Suppressor macrophage treated with lipopolysaccharide for 1 hour (primary cell): ENCODE data around the gene ADD1.
"Not testable (repeated sequence)": the region's sequence is repeated elsewhere in the genome, so short reads cannot be mapped to it uniquely, and the experiment has no call there.

Source experiments
- DNase-seq, 3 donors: peaks; one replicate each; pipeline ENCODE4 v3.0.0-alpha.2; 2020 to 2022

The ADD1 gene

DNA sequence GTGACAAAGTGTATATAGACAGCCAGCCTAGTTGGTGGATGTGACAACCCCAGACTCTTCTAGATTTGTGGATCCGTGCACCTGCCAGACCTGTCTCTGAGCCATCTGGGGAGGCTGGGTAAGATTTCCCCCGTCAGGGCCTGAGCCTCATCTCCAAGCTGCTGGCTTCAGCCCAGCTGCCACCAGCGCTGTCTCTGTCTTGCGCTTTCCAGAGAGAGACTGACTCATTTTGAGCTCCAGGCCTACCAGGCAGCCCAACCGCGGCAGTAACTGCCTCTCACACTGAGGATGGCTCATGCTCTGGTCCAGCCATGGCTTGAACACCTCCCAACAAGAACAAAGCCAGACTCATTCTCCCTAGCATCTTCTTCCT is 93.1 kb downstream of the ADD1 start:
- DNase-seq = peak in 2 of 3 donors; percentile 13 to 31

- no peak for DNase-seq
These were observed 93.7 kb downstream of the ADD1 start for GRCh38 chr4:2937146-2937857.

GRCh38 chr4:2937986-2938385 is 94.3 kb downstream of the ADD1 start:
- DNase-seq = no peak

DNA sequence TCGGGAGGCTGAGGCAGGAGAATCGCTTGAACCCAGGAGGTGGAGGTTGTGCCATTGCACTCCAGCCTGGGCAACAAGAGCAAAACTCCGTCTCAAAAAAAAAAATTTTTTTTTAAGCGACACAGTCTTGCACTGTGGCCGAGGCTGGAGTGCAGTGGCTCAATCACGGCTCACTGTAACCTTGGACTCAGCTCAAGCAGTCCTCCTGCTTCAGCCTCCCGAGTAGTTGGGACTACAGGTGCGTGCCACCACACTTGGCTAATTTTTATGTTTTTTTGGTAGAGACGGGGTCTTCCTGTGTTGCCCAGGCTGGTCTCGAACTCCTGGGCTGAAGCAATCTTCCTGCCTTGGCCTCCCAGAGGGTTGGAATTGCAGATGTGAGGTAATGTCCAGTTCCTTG is 94.8 kb downstream of the ADD1 start:
- DNase-seq = not testable (repeated sequence)

DNA sequence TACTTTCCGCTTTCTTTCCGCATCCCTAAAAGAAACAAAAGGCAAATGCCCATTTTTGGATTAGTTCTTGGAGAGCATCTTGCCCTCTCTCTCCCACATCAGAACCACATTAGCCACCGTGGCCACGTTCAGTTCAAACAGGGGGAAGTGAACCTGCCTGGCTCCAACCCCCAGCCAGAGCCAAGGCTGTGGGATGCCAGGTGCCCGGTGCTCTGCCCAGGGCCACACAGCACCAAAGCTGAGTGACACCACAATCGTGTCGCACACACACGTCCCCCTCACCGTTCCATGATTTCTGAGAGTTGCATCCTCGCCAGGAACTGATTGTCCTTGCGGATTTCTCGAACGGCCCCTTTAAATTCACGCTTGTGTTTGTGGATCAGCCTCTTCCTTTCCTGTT is 95.3 kb downstream of the ADD1 start:
- DNase-seq = no peak

GRCh38 chr4:2939383-2940243 is 96.0 kb downstream of the ADD1 start:
- DNase-seq = peak in 2 of 3 donors; percentile 18 to 35

DNA sequence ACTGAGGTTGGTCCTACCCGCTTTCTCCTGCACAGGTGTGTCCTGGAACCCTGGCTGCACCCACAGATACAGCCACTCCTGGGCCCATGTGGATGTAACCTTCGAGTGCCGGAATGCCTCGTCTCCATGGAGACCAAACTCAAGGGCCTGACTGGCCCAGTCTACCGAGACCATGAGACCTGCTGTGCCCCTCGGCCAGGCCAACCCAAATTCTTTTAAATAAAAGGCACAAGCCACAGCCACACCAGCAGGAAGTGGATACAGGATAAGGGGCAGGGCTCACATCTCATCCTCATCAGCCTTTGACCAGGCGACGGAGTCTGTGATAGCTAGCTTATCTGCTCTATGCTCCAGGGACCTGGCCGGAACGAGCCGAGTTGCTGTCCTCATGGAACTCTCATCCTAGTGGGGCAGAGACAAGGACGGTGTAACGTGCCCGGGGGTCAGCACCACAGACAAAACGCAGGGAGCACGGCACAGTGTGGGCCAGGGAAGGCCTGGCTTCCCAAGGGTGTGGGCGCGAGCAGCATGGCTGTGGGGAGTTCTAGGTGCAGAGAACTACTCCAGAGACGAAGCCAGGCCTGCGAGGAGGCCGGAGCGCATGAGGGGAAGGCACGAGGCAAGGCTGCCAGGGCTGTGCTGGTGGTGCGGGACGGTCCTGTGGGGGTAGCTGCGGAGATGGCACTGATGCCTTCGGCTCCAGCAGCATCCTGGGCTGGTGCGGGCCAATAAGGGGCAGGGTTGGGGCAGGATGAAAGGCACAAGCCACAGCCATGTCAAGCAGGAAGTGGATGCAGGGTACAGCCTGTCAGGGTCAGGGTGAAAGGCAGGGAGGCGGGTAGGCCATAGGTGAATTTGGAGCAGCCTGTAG is 96.9 kb downstream of the ADD1 start:
- DNase-seq = no peak

DNA sequence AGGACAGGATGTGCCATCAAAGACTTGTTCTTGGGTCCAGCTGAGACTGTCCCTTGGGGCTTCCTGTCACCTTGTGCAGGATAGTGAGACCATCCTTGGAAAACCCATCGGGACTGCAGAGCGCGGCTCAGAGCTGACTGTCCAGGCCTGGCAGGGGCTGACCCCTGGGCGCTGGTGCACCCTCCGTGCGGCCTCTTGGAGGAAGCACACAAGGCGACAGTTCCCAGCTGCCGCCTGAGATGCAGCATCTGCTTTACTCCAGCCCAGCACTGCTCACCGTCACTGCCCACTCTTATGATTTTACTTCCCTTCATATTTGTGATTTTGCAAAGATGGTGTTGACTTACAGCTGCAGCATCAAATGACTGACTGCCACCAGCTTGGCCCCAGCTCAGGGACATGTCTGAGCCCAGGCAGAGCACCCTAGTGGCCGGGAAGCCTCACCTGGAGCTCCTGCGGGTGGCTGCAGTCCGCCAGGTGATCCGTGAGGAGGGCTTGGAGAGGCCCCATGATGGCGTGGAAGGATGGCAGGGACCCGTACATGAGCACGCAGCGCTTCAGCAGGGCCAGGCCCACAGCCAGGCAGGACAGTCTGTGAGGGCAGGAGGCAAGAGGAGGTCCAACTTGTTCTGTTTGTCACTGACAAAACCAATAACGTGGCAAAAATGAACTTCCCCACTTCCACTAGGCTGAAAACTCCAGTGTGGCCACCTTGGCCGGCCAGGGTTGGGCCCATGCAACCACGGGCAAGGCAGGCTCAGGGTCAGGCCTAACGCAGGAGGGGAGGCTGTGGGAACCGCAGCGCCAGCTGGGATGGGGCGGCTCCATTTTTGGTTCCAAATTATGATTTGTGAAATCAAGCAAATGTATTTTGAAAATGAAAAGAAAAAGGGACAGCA is 97.7 kb downstream of the ADD1 start:
- no peak for DNase-seq

DNA sequence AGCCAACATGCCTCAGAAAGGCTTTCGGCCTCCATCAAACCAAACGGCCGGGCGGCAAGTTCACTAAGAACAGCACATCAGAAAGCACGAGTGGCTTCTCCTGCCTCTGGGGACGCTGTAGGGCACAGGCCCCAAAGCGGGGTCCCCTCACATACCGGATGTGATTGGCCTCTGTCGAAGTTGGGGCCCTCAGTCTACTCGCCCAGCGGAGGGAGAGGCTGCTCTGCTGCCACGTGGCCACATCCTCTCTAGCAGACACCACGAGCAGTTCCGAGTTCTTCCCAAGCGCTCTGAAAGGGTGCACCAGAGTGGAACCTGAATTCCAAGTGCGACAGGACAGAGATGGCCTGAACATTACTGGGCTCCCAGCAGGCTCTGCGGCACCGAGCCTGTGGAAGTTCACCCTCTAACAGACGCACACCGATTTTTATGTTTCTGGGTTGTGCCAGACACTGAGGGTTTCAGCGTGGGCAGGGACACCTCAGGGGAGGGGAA is 98.4 kb downstream of the ADD1 start:
- no peak for DNase-seq

DNA sequence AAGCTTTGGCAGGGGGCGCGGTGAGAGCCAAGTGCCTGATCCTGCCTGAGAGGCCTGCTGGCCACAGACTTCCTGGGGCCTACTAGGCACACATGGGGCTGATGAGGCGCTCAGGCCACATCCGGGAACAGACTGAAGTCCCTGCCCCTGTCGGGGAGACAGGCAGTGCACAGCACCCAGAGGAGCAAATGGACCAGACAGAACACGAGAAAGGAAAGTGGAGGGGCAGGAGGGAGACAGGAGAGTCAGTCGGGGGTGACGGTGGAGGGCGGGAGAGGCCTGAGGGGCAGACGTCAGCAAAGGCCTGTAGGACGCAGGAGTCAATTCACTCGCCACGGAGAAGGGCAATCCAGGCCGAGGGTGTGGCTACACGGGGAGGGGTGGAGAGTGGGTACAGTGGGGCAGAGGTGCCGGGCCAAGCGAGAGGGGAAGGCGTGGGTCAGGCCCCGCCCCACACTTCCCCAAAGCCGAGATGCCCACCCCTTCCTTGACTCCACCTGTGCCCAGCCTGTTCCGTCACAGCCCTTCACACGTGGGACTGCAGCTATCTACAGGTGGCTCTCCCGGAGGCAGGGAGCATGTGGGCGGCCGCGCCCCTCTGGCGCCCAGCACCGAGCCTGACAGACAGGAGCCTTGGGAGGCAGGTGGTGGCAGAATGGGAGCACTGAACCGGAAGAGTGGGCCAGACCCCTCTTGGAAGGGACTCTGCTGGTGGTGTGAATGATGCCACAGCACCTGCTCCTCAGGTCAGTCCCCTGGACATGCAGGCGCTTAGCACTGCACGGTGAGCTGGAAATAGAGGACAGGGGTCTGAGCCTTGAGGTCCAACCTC is 99.1 kb downstream of the ADD1 start:
- no peak for DNase-seq

GRCh38 chr4:2943364-2944090 is 99.9 kb downstream of the ADD1 start:
- no peak for DNase-seq

GRCh38 chr4:2944091-2944482 is 100.4 kb downstream of the ADD1 start:
- DNase-seq = no peak

DNA sequence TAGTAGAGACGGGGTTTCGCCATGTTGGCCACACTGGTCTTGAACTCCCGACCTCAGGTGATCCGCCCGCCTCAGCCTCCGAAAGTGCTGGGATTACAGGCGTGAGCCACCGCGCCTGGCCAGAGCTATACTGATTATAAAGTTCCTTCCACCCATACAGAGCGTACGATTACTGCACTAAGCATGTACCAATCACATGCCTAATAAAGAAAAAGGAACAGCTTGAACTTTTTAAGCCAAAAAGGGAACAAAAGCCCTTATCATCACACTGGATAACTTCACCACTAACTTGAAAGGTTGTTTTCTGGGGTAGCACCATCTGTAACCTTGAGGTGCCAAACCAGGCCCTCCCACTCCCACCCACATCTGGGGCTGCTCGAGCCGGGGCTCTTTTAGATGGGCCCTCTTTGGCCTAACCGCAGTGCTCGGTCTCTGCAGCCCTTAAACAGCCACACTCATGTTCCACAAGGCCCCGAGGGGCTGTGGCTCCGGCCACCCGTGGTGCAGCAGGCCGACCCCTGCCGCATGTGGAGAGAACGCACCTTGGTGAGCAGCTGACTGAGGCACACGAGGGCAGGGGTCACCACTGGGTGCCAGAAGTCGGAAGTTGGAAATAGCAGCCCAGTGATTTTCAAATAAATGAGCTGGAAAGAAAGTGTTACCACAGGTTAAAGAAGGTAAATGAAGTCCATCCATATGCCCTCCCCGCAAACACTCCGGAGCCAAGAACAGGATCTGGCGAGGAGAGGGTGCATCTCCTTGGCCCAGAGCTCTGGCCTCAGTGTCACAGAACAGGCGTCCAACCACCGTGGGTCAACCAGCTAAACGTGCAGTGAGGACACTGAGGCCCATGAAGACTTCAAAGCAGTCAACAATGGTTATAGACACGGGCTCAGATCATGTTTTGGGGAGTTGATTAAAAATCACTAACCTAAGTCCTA is 101.2 kb downstream of the ADD1 start:
- no peak for DNase-seq

DNA sequence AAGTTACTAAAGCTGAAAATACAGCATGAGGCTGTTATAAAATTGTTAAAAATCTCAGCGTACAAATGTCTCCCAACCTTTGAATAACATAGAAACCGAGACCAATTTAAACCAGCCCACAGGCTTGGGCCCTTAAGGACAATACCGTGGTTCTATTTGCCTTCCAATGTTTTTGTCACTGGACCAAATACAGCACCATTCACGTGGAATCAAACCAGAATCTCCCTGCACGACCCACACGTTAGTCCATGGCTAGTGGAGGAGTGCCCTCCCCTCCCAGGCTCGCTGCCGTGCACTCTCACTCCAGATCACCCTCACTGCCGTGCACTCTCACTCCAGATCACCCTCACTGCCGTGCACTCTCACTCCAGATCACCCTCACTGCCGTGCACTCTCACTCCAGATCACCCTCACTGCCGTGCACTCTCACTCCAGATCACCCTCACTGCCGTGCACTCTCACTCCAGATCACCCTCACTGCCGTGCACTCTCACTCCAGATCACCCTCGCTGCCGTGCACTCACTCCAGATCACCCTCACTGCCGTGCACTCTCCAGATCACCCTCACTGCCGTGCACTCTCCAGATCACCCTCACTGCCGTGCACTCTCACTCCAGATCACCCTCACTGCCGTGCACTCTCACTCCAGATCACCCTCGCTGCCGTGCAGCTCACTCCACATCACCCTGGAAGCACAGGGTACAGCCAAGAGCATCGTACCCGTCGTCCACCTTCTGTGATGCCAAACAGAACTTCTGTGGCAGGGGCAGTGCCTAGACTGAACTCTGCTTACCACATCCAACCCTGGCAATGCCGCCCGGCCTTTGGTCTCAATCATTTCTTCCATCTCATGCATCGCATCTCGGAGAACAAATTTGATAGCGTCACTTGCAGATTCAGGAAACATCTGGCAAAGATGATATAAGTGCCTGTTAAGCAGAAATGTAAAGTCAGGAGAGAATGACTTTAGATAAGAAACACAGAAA is 102.3 kb downstream of the ADD1 start:
- not testable (repeated sequence) for DNase-seq

DNA sequence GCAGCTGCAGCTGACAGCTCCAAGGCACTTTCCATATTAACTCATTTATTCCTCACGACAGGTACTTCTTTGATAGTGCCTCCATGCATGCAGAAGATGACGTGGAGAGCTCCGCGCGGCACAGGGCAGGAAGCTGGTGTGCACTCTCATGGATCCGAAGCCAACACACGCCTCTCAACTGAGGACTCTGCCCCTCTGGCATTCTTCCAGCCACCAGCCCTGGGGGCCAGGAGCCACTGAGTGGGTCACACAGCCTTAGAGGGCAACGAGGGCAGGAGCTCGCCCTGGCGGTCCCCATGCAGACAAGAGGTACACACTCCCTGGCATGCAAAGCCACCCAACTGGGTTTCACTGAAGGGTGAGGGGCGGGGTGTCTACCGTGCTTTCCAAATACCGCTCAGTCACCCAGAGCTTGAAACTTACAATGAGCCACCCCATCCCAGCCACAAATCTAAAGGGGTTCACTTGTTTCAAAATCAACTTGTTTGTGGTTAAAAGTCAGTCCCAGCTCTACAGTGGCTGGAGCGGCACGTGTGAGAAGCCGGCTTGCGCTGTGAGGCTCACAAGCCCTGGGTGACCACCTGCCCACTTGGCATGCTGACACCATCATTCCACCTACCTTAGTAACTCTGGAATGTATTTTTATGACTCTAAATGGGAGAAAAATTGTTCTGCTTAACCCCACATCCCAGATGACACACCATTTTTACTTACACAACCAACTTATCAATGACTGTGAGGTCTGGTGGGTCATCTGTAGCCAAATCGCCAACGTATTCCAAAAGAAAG is 103.4 kb downstream of the ADD1 start:
- no peak for DNase-seq

DNA sequence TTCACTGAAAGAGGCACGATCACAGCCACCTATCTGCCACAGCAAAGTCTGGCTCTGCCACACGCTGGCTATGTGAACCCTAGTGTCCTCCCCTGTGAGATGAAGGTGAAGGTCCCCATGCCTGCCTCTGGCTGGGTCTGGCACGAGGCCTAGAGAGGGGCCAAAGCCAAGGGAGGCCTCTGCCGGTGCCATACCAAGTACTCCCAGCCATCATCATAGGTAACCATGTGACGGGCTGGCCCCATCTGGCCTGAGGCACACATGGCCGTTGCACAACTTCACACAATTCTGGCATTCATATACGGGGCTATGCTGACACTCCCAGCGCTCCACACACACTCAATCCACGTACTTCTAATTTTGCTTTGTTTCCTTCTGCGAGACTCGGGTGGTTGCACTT is 104.3 kb downstream of the ADD1 start:
- DNase-seq = no peak
